Peyer's patch (tissue), 4 donors: ENCODE results near the gene HELZ. TPM values are rescaled to one million over a fixed set of nuclear protein-coding genes. Genes with fewer than 3 reads are reported as not detected.

ENCODE experiments used
- DNase-seq, 3 donors: peaks; one replicate each; pipeline ENCODE4 v3.0.0-alpha.2; 2017 to 2019
- H3K27ac ChIP-seq, 4 donors: fragments of 200-600 bp; sonication (generic); one replicate each; pipeline ENCODE4 v1.5.1; 2016 to 2019
- H3K27me3 ChIP-seq, 2 donors: fragments of 200-600 bp; sonication (generic); one replicate each; pipeline ENCODE4 v1.5.1; 2019
- H3K36me3 ChIP-seq, 3 donors: fragments of 200-600 bp; sonication (generic); one replicate each; pipeline ENCODE4 v1.5.1; 2016 to 2019
- H3K4me1 ChIP-seq, 4 donors: fragments of 200-600 bp; sonication (generic); one replicate each; pipeline ENCODE4 v1.5.1; 2016 to 2019
- H3K4me3 ChIP-seq, 4 donors: fragments of 200-600 bp; sonication (generic); 1 replicate in 3 of 4; 2 replicates in 1 of 4; pipeline ENCODE4 v1.5.1; 2016 to 2019; ENCODE audit warnings: mild to moderate bottlenecking in 1 of 4
- H3K9me3 ChIP-seq, 4 donors: fragments of 200-600 bp; sonication (generic); one replicate each; pipeline ENCODE4 v1.5.1; 2016 to 2019; ENCODE audit warnings: mild to moderate bottlenecking in 1 of 4
- CTCF ChIP-seq, 6 experiments: fragments of 450-650 bp in 4 of 6; fragments of 200-600 bp in 2 of 6; sonication (generic) in 1 of 6; IDR thresholded peaks; one replicate each; pipeline ENCODE4 v1.5.1; 2017 to 2019; ENCODE audit warnings: antibody characterized with exemption in 6 of 6, mild to moderate bottlenecking in 3 of 6, moderate library complexity in 1 of 6
- POLR2A ChIP-seq, 2 donors: fragments of 450-650 bp; IDR thresholded peaks; one replicate each; pipeline ENCODE4 v1.5.1; 2017; ENCODE audit warnings: antibody characterized with exemption in 2 of 2, mild to moderate bottlenecking in 2 of 2, moderate library complexity in 2 of 2
- total RNA-seq, 4 donors: library from RNA; depleted of rRNA; stranded (reverse); fragments of >200 nt; gene quantifications; one replicate each; pipeline ENCODE4 v1.1.0, GENCODE V29; 2016

The HELZ gene
- total RNA-seq, 4 donors from 2014 or later = 37.1 to 124 (median 58.8) TPM

GRCh38 chr17:67279115-67279514 lies 34.1 kb upstream of the HELZ start:
- no peaks in the 10 kb centered on the region for H3K4me1 ChIP-seq
- H3K9me3 ChIP-seq = no peaks in the 10 kb centered on the region
- no peak overlapping the region for H3K4me3 ChIP-seq
- TF ChIP-seq CTCF (IDR thresholded peaks at IDR 0.05) = no peak
- no peaks in the 10 kb centered on the region for H3K36me3 ChIP-seq
- no peak for DNase-seq
- no peak overlapping the region for H3K27ac ChIP-seq
- no peaks in the 10 kb centered on the region for H3K27me3 ChIP-seq

GRCh38 chr17:67278363-67278762 lies 33.4 kb upstream of the HELZ start:
- Histone ChIP-seq H3K4me1 (no peaks in the 10 kb centered on the region), H3K4me3 (no peak overlapping the region), H3K27ac (no peak overlapping the region), H3K27me3 (no peaks in the 10 kb centered on the region), H3K9me3 (no peaks in the 10 kb centered on the region), H3K36me3 (no peaks in the 10 kb centered on the region)
- DNase-seq = no peak
- no peak for TF ChIP-seq CTCF (IDR thresholded peaks at IDR 0.05)
- TF ChIP-seq POLR2A (IDR thresholded peaks at IDR 0.05) = no peak

GRCh38 chr17:67276075-67276474 lies 31.1 kb upstream of the HELZ start:
- TF ChIP-seq CTCF (IDR thresholded peaks at IDR 0.05) (no peak), POLR2A (IDR thresholded peaks at IDR 0.05) (no peak)
- DNase-seq = no peak
- H3K4me3 ChIP-seq = no peak overlapping the region
- no peaks in the 10 kb centered on the region for H3K4me1 ChIP-seq
- no peaks in the 10 kb centered on the region for H3K36me3 ChIP-seq
- H3K9me3 ChIP-seq = no peaks in the 10 kb centered on the region
- no peak overlapping the region for H3K27ac ChIP-seq
- H3K27me3 ChIP-seq = no peaks in the 10 kb centered on the region

DNA sequence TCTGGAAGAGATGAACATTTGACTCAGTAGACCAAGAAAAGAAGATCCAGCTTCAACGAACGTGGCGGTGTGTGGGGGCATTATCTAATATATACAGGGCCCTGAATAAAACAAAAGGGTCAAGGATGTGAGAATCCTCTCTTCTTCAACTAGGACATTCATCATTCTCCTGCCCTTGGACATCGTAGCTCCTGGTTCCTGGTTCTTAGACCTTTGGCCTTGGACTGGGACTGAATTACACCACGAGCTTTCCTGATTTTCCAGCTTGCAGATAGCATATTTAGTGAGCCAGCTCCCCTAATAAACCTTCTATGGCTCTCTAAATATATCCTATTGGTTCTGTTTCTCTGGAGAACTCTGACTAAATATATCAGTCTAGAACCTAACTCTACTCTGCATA lies 29.5 kb upstream of the HELZ start:
- TF ChIP-seq CTCF (IDR thresholded peaks at IDR 0.05) (no peak), POLR2A (IDR thresholded peaks at IDR 0.05) (no peak)
- Histone ChIP-seq H3K27me3 (no peaks in the 10 kb centered on the region), H3K4me3 (no peak overlapping the region), H3K36me3 (no peaks in the 10 kb centered on the region), H3K27ac (no peak overlapping the region), H3K9me3 (no peaks in the 10 kb centered on the region), H3K4me1 (no peaks in the 10 kb centered on the region)
- no peak for DNase-seq

GRCh38 chr17:67273900-67274299 lies 28.9 kb upstream of the HELZ start:
- TF ChIP-seq POLR2A (IDR thresholded peaks at IDR 0.05) = no peak
- no peak for TF ChIP-seq CTCF (IDR thresholded peaks at IDR 0.05)
- no peaks in the 10 kb centered on the region for H3K4me1 ChIP-seq

More at GRCh38 chr17:67273900-67274299, 28.9 kb upstream of the HELZ start:
- Histone ChIP-seq H3K27me3 (no peaks in the 10 kb centered on the region), H3K27ac (no peak overlapping the region), H3K4me3 (no peak overlapping the region), H3K36me3 (no peaks in the 10 kb centered on the region), H3K9me3 (no peaks in the 10 kb centered on the region)
- no peak for DNase-seq
